ENCODE results near the gene ENC1. TPM values are rescaled to one million over a fixed set of nuclear protein-coding genes. Genes with fewer than 3 reads are reported as not detected.
A peak's percentile ranks its signal among the peaks of the same experiment; 100 is the strongest.

ENC1 gene
- total RNA-seq, 1 experiment from 2014 or later, result 30.0 TPM

- peaks cover 24% of the 10 kb centered on the region for H3K79me2 ChIP-seq (ENCODE audit: insufficient read depth, low read length)
- H3K27me3 ChIP-seq (ENCODE audit: insufficient read depth, low read length), result no peaks in the 10 kb centered on the region
- peaks cover 5 to 9% of the 10 kb centered on the region in 2 experiments; a peak in 1 of 4 replicates for H3K36me3 ChIP-seq (ENCODE audit: control insufficient read depth in 1 of 2, insufficient read depth in 2 of 2, low read length in 2 of 2)
- ChIA-PET CTCF (no interaction called here), POLR2A (no interaction called here), RAD21 (ENCODE audit: low non-redundant PET in 1 of 2, low total read pairs in 2 of 2, uncharacterized antibody in 2 of 2, unreplicated experiment in 2 of 2) (no interaction called here)
- H2AFZ ChIP-seq (ENCODE audit: low read depth, low read length, poor library complexity, severe bottlenecking), result peak within 1 kb of the TSS; percentile 55
- H3K9me2 ChIP-seq (ENCODE audit: insufficient read depth), result no peaks in the 10 kb centered on the region
- ATAC-seq, result peak; percentile 97
- H3K4me1 ChIP-seq (ENCODE audit: control insufficient read depth in 1 of 2, insufficient read depth in 2 of 2, low read length in 2 of 2), result peaks cover 0 to 17% of the 10 kb centered on the region in 2 experiments; a peak in 2 of 4 replicates
- H4K20me1 ChIP-seq (ENCODE audit: insufficient read depth), result no peaks in the 10 kb centered on the region
- DNase-seq (ENCODE audit: low read depth, low spot score), result peak; percentile 51
- peak within 1 kb of the TSS; percentile 72; the same call in 1 of the 2 replicates for H3K27ac ChIP-seq (ENCODE audit: low read depth, low read length)
- BruUV-seq (replicated peaks), result no TSS peak
- peak within 1 kb of the TSS; percentile 77 to 95 for H3K4me3 ChIP-seq (replicated peaks in 1 of 2; ENCODE audit: low read depth in 1 of 2, low read length in 2 of 2)
- H3K9me3 ChIP-seq (ENCODE audit: control insufficient read depth in 1 of 2, insufficient read depth in 1 of 2, low read depth in 1 of 2, low read length in 2 of 2), result no peaks in the 10 kb centered on the region
- H3K4me2 ChIP-seq (ENCODE audit: low read length), result peak within 1 kb of the TSS; percentile 92
- peak within 1 kb of the TSS; percentile 88 for H3K9ac ChIP-seq (ENCODE audit: low read length)
- intact Hi-C loops (cut with micrococcal nuclease), result no loop called here
- no peak for TF ChIP-seq ATF3 (IDR thresholded peaks at IDR 0.05)
- no peak for TF ChIP-seq RAD21 (IDR thresholded peaks at IDR 0.05; ENCODE audit: low read depth)
- TF ChIP-seq CEBPB (IDR thresholded peaks at IDR 0.05; ENCODE audit: low read depth), result no peak
- peak; percentile 86 for TF ChIP-seq TCF7L2 (IDR thresholded peaks at IDR 0.05; ENCODE audit: borderline replicate concordance, extremely low read depth, insufficient read depth, insufficient read length)
- no peak for TF ChIP-seq SIN3A (IDR thresholded peaks at IDR 0.05; ENCODE audit: low read depth)
- TF ChIP-seq REST (IDR thresholded peaks at IDR 0.05; ENCODE audit: low read depth), result no peak
- no peak for TF ChIP-seq CTCF (IDR thresholded peaks at IDR 0.05 in 2 of 3, conservative IDR thresholded peaks at IDR 0.05 in 1 of 3; ENCODE audit: borderline replicate concordance in 1 of 3, insufficient read depth in 1 of 3, low read depth in 2 of 3, low read length in 2 of 3)
- TF ChIP-seq FOSL1 (IDR thresholded peaks at IDR 0.05; ENCODE audit: low read depth), result peak; percentile 65
- no peak for TF ChIP-seq YY1 (IDR thresholded peaks at IDR 0.05; ENCODE audit: extremely low read depth, insufficient replicate concordance, low read depth, low read length)
- TF ChIP-seq ZFX (IDR thresholded peaks at IDR 0.05), result peak; percentile 69
- no peak for TF ChIP-seq ZBTB33 (IDR thresholded peaks at IDR 0.05; ENCODE audit: extremely low read depth, insufficient replicate concordance, low read length)
- no peak; the same call in 1 of the 2 replicates for TF ChIP-seq EGR1 (IDR thresholded peaks at IDR 0.05; ENCODE audit: low read depth)
- TF ChIP-seq SRF (IDR thresholded peaks at IDR 0.05; ENCODE audit: low read depth), result no peak
- no peak for TF ChIP-seq ZNF274 (IDR thresholded peaks at IDR 0.05; ENCODE audit: low read depth, low read length)
- peak; percentile 52 for TF ChIP-seq MAX (IDR thresholded peaks at IDR 0.05)
- no peak for TF ChIP-seq CBX3 (IDR thresholded peaks at IDR 0.05; ENCODE audit: low read depth)
- no peak for TF ChIP-seq ELF1 (IDR thresholded peaks at IDR 0.05; ENCODE audit: borderline replicate concordance, low read depth)
- TF ChIP-seq JUND (IDR thresholded peaks at IDR 0.05), result peak; percentile 50; the same call in 1 of the 2 replicates
Measured at GRCh38 chr5:74684900-74685851, 44.6 kb upstream of the ENC1 start, which contains the start of gene HEXB. HEXB (plus strand) TSS chr5:74685233; CDS start chr5:74685261, 28 bp downstream.

Data from HCT116 (cell line).